ENCODE results near the gene CAVIN1.
"Not testable (repeated sequence)": the region's sequence is repeated elsewhere in the genome, so short reads cannot be mapped to it uniquely, and the experiment has no call there.

Gene CAVIN1

GRCh38 chr17:42405963-42406495 lies 17.0 kb downstream of the CAVIN1 start:
- peak; percentile 79 for DNase-seq (ENCODE audit: low spot score)

GRCh38 chr17:42405076-42405475 lies 18.0 kb downstream of the CAVIN1 start:
- DNase-seq (ENCODE audit: low spot score): no peak

GRCh38 chr17:42404326-42405055 lies 18.6 kb downstream of the CAVIN1 start:
- no peak for DNase-seq (ENCODE audit: low spot score)

- no peak for DNase-seq (ENCODE audit: low spot score)
Measured at GRCh38 chr17:42403150-42403549, 19.9 kb downstream of the CAVIN1 start.

- DNase-seq (ENCODE audit: low spot score): no peak
Measured at GRCh38 chr17:42402117-42402516, 20.9 kb downstream of the CAVIN1 start.

- not testable (repeated sequence) for DNase-seq (ENCODE audit: low spot score)
Measured at GRCh38 chr17:42400844-42401375, 22.1 kb downstream of the CAVIN1 start.

- DNase-seq (ENCODE audit: low spot score): no peak
Measured at GRCh38 chr17:42399948-42400843, 22.9 kb downstream of the CAVIN1 start.

- DNase-seq (ENCODE audit: low spot score): no peak
Measured at GRCh38 chr17:42399121-42399520, 23.9 kb downstream of the CAVIN1 start.

- not testable (repeated sequence) for DNase-seq (ENCODE audit: low spot score)
Measured at GRCh38 chr17:42395601-42396000, 27.5 kb downstream of the CAVIN1 start.

- DNase-seq (ENCODE audit: low spot score): no peak
Measured at GRCh38 chr17:42394838-42395237, 28.2 kb downstream of the CAVIN1 start.

GRCh38 chr17:42392692-42393415 lies 30.2 kb downstream of the CAVIN1 start:
- no peak for DNase-seq (ENCODE audit: low spot score)

- DNase-seq (ENCODE audit: low spot score): not testable (repeated sequence)
Measured at GRCh38 chr17:42391439-42391838, 31.6 kb downstream of the CAVIN1 start.

GRCh38 chr17:42389899-42390298 lies 33.2 kb downstream of the CAVIN1 start:
- DNase-seq (ENCODE audit: low spot score): no peak

- DNase-seq (ENCODE audit: low spot score): no peak
Measured at GRCh38 chr17:42389135-42389417, 34.0 kb downstream of the CAVIN1 start.

- DNase-seq (ENCODE audit: low spot score): peak; percentile 100
Measured at GRCh38 chr17:42388381-42389134, 34.5 kb downstream of the CAVIN1 start, which contains the start of gene STAT3. TSS of gene STAT3 (minus strand) at chr17:42388442. CDS start at chr17:42348516, 39,926 bp downstream.

GRCh38 chr17:42387661-42388380 lies 35.2 kb downstream of the CAVIN1 start:
- no peak for DNase-seq (ENCODE audit: low spot score)

- DNase-seq (ENCODE audit: low spot score): no peak
Measured at GRCh38 chr17:42386777-42387657, 36.0 kb downstream of the CAVIN1 start.

GRCh38 chr17:42381898-42382297 lies 41.2 kb downstream of the CAVIN1 start:
- no peak for DNase-seq (ENCODE audit: low spot score)

- no peak for DNase-seq (ENCODE audit: low spot score)
Measured at GRCh38 chr17:42380935-42381334, 42.1 kb downstream of the CAVIN1 start.

All from SK-N-DZ (cell line).